DMS153 (cell line): ENCODE data around the gene RAB5B.
"Not testable (repeated sequence)": the region's sequence is repeated elsewhere in the genome, so short reads cannot be mapped to it uniquely, and the experiment has no call there.

Experiments used
- DNase-seq: peaks from one replicate; lab custom pipeline; 2025; lab: John Stamatoyannopoulos, UW

The RAB5B gene

DNA sequence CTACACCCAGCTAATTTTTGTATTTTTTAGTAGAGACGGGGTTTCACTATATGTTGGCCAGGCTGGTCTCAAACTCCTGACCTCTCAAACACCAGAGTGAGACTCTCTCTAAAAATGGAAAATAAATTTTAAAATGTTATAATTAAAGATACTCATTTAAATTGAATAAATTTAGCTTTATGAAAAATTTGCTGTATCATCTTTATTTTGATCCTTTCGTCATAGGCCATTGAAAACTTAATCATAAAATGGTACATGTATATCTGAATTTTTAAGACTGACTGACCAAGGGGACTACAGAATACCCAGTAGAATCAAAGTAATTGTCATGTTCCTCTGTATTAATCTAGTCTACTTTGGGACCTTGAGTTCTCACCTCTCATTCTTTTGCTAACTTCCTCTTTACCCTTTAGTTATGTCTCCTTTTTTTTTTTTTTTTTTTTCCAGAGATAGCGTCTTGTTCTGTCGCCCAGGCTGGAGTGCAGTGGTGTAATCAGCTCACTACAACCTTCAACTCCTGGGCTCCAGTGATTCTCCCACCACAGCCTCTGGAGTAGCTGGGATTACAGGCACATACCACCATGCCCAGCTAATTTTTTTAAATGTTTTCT lies 9.5 kb downstream of the RAB5B start:
- DNase-seq, result no peak

DNA sequence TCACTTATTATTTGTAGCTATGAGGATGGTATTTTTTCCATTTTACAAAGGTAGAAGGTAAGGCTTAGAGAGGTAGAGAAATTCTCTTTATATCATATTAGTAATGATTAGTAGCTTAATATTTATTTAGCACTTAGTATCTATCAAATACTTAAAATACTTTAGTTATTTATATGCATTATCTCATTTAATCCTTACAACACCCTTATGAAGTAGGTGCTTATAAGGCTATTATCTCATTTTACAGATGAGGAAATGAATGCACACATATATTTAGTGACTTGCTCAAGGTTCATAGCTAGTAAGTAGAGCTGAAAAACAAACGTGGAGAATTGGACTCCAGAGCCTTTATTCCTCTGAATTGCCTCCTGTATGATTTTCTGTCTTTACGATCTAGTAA lies 11.0 kb downstream of the RAB5B start:
- no peak for DNase-seq

DNA sequence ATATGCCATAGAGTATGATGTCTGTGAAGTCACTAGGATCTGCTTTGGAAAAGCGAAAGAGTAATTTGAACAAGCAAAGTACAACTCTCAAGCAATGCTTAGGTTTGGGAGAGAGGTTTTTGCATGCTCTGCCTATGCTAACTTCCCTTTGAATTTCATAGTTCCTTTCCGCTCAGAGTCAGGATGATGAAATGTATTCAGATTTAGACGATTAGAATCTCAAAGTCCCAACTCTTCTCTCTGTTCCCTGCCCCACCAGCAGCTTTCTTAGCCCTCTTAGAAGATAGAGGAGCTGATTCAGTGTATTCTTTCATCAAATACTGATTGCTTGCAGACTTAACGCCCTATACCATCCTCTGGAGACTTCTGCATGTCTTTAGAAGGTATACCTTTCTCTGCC lies 11.5 kb downstream of the RAB5B start:
- DNase-seq, result no peak

DNA sequence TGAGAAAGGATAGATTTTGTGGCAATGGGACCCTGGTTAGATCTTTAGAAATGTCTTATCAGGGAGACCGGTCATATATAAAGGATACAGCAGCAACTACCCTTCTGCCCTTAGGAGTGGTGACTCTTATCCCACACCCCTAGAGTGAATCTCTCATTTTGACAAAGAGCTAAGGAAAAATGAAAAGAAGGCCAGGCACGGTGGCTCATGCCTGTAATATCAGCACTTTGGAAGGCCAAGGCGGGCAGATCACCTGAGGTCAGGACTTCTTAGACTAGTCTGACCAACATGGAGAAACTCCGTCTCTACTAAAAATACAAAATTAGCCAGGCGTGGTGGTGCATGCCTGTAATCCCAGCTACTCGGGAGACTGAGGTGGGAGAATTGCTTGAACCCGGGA lies 12.1 kb downstream of the RAB5B start:
- not testable (repeated sequence) for DNase-seq

DNA sequence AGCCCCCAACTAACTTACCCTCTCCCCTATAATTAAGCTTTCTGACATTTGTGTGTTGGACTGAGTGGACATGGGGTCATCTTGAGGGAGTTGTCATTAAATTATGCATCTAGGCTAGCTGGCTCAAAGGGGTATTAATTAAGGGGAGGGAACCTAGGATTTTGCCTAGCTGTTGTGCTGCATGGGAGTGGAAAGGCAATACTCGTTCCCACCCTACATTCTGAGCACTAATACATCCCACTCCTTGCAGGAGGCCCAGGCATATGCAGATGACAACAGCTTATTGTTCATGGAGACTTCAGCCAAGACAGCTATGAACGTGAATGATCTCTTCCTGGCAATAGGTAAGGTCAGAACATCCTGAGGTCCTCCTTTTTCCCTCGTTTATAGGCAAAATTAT lies 17.2 kb downstream of the RAB5B start:
- DNase-seq, result no peak

DNA sequence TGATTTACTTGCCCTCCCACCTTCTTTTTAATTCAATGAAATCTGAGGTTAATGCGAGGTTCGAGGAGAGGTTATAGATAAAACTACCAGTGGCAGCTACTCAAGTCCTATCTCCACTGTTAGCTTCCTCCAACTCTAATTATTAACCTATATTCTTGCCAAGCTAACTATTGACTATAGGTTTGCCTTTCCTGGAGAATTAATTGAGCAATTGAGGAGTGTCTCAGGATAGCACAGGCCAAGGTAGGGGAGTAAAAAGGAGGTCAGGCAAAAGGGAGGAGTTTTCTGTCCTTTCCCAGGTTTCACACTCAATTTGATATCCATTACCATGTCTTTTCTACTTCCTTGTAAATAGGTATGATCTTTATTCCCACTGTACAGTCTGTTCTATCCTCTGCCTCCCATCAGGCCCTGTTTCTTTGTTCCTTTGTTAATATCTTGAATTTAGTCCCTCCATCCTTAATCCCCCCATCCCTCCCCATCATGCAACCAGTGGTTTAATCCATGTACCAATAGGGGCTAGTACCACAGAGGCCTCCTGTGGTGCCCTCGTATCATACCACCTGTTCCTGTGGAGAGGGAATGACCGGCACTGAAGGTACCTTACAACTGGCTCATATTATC lies 19.5 kb downstream of the RAB5B start:
- no peak for DNase-seq

DNA sequence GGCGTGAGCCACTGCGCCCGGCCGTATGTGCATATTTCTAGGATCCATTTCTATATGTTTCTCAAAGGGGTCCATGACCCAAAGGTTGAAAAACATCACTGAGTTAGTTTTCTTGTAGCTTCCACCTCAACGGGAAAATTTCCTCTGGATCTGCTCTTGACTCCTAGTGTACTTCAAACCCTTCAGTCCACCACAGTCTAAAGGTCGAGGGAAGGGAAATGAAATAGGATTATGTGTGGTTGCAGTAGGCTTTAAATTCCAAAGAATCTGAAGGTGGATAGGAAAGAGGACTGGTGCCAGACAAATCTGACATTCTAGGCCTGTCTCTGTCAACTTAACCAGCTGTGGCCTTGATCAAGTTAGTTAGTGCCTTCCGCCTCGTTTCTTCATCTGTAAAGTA lies 21.5 kb downstream of the RAB5B start:
- DNase-seq, result no peak

DNA sequence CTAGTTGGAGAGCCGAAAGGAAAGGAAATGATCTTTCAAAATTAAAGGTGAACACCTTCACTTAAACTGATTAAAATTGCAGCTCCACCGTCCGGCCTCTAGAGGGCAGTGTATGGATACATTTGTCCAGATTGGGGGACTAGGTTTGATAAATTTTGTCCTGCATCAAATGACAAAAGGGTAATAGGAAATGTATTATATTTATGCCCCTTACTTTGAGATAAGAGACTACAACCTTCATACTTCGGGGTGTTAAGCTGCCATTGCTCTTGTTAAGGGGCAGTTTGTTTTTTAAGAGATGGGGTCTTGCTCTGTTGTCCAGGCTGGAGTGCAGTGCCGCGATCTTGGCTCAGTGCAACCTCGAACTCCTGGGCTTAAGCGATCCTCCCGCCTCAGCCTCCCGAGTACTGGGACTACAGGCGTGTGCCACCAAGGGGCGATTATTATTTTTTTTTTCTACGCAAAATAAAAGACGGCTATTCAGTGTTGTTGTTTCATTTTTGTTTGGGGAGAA lies 22.4 kb downstream of the RAB5B start:
- peak; percentile 38 for DNase-seq

DNA sequence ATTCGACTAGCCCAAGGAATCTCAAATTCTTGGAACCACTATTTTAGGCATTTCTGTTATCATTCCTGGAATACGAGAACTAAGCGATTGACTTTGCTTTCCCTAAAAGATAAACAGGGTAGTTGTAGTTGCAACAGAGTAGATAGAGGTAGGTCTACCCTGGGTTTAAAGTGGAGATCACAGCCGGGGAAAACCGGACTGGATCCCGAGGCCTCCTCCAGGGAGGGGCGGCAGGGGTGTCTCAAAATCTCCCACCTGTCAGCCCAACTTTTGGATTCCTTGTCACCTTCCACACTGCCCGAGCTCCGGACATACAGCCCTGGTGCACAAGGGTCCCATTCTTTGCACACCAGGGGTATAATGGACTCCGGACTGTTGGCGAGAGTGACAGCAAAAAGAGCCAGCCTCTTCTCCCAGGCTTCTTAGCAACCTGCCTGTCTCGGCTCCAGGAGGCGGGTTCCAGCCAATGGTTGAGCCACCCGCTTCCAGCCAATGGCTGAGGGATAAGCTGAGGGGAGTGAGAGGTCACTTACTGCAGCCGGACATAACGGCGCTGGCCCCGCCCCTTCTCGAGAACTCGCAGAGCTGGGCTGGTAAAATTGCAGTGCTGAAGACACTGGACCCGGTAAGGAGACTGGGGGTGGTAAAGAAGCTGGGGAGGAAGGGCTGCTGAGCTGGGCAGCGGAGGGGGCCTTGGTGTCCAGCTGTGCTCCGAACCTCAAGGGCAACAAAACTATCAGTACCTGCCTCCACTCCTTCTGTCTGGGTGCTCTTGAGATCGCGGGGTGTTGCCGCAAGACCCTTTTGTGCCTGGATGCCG lies 23.0 kb downstream of the RAB5B start, which contains the start of gene SUOX:
Gene SUOX, plus strand, starts transcription at position 562 of the 820 bp plus-strand sequence. CDS start 4,946 bp downstream, outside the sequence.
- peak; percentile 87 for DNase-seq

DNA sequence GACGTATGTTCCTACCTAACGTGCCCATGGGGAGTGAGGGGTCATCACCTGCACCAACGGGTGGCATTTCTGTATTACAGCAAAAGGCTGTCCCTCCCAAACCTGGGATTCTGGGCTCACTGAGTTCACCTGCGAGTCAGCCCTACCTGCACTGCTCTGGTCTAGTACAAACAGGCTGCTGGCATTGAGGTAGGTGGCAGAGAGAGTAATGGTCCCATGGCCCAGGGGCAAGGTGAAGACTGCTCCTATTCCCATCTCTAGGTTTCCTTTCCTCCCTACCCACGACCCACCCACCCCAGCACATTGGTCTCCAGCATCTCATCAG lies 23.6 kb downstream of the RAB5B start:
- DNase-seq, result no peak

DNA sequence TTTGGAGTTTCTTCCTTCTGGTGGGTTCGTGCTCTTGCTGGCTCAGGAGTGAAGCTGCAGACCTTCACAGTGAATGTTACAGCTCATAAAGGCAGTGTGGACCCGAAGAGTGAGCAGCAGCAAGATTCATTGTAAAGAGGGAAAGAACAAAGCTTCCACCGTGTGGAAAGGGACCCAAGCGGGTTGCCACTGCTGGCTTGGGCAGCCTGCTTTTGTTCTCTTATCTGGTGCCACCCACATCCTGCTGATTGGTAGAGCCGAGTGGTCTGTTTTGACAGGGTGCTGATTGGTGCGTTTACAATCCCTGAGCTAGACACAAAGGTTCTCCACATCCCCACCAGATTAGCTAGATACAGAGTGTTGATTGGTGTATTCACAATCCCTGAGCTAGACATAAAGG lies 25.6 kb downstream of the RAB5B start:
- not testable (repeated sequence) for DNase-seq

DNA sequence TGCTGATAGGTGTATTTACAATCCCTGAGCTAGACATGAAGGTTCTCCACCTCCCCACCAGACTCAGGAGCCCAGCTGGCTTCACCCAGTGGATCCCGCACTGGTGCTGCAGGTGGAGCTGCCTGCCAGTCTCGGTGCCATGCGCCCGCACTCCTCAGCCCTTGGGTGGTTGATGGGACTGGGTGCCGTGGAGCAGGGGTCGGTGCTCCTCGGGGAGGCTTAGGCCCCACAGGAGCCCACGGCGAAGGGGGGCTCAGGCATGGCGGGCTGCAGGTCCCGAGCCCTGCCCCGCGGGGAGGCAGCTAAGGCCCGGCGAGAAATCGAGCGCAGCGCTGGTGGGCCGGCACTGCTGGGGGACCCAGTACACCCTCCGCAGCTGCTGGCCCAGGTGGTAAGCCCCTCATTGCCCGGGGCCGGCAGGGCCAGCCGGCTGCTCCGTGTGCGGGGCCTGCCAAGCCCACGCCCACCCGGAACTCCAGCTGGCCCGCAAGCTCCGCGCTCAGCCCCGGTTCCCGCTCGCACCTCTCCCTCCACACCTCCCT lies 26.2 kb downstream of the RAB5B start:
- not testable (repeated sequence) for DNase-seq

DNA sequence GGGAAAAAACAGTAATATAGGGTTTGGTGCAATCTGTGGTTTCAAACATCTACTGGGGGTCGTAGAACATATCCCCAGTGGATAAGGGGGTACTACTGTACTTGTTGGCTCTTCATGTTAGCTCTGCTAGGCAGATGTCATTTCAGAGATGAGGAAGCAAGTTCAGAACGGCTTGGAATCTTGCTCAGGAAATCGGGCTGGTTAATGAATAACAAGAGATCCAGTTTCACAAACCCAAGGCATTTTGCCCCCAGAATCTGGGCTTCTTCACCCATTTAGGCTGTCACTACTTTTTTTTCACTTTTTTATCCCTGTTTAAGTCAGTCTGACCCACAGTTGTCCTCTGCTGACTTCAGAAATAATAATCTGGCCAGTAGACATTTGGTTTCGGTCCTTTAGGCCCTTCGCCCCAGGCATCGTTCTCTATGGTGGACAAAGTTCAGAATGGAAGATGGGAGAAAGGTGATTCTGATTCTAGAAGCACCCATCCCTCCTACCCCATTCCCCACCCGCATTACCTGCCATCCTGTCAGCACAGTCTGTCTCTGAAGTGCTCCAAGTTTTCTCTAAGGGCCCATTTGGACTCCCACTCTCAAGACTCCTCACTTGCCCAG lies 27.7 kb downstream of the RAB5B start:
- DNase-seq, result no peak

- DNase-seq, result not testable (repeated sequence)
Observed at GRCh38 chr12:56003376-56003775, 29.5 kb downstream of the RAB5B start.

DNA sequence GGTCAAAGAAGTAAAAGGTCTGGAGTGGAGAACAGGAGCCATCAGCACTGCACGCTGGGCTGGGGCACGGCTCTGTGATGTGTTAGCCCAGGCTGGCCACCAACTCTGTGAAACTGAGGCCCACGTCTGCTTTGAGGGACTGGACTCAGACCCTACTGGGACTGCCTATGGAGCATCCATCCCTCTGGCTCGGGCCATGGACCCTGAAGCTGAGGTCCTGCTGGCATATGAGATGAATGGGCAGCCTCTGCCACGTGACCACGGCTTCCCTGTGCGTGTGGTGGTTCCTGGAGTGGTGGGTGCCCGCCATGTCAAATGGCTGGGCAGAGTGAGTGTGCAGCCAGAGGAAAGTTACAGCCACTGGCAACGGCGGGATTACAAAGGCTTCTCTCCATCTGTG lies 30.3 kb downstream of the RAB5B start:
- no peak for DNase-seq

GRCh38 chr12:56007564-56008559 lies 34.0 kb downstream of the RAB5B start:
- no peak for DNase-seq

DNA sequence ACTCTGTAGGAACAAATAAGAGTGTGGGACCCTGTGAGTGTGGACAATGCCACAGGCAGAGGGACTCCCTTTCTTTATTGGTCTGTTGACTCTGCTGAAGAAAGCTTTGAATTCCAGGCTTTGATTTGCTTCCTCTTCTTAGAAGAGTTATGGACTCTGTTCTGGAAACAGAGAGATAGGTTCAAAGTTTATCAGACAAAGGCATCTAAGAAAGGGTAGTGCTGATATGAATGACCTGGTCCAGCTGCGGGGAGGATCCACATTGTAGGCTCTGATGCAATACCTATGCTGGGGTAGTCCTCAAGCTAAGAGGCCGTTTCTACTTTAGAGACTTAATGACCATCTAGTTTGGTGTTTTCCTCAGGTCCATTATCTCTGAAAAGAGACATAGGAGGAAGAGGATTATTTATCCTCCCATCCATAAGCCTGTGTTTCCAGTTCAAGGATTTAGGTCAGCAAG lies 36.3 kb downstream of the RAB5B start:
- DNase-seq, result no peak

- no peak for DNase-seq
Observed at GRCh38 chr12:56011509-56012090, 37.7 kb downstream of the RAB5B start.

DNA sequence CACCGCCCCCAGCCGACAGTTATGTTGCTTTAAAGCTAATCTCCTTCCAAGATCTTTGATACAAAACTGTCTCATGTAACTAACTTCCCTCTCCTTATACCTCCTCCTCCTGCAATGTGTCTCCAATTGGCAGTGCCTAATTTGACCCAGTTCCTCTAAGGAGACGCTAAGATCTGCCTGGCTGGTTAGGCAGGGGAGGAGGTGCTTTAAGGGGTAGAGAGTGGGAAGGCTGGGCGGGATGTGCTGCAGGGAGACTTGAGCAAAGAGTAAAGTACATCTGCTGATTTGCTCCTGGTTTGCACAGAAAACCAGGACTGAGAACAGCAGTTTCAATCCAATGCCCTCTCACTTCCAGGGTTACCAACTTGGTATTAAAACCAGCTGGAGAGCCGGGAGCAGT lies 39.6 kb downstream of the RAB5B start:
- DNase-seq, result no peak

- DNase-seq, result no peak
Observed at GRCh38 chr12:56014205-56014604, 40.3 kb downstream of the RAB5B start.

- DNase-seq, result no peak
Observed at GRCh38 chr12:56017181-56017580, 43.3 kb downstream of the RAB5B start.
